Breast epithelium (tissue), 4 donors: ENCODE data around the gene DRAXIN. TPM values are rescaled to one million over a fixed set of nuclear protein-coding genes. Genes with fewer than 3 reads are reported as not detected.
A peak's percentile ranks its signal among the peaks of the same experiment; 100 is the strongest.

Source experiments
- DNase-seq, 2 donors: peaks; one replicate each; pipeline ENCODE4 v3.0.0-alpha.2; 2019; ENCODE audit warnings: low spot score in 2 of 2
- H3K27ac ChIP-seq, 2 donors: fragments of 200-600 bp; sonication (generic) in 1 of 2; one replicate each; pipeline ENCODE4 v1.5.1; 2016 to 2019; ENCODE audit warnings: mild to moderate bottlenecking in 1 of 2
- H3K27me3 ChIP-seq, 2 donors: fragments of 200-600 bp; sonication (generic) in 1 of 2; one replicate each; pipeline versions ENCODE4 v1.5.1 to v1.6.0; 2017 to 2019; ENCODE audit warnings: control low read depth in 1 of 2, mild to moderate bottlenecking in 1 of 2
- H3K36me3 ChIP-seq: fragments of 200-600 bp; one replicate; pipeline ENCODE4 v1.5.1; 2019
- H3K4me1 ChIP-seq, 2 donors: fragments of 200-600 bp; sonication (generic); one replicate each; pipeline ENCODE4 v1.5.1; 2016 to 2019; ENCODE audit warnings: control low read depth in 1 of 2
- H3K4me3 ChIP-seq, 3 donors: fragments of 200-600 bp; sonication (generic); 1 replicate in 2 of 3; 2 replicates in 1 of 3; pipeline ENCODE4 v1.5.1; 2016 to 2019; ENCODE audit warnings: mild to moderate bottlenecking in 3 of 3, moderate library complexity in 2 of 3
- H3K9me3 ChIP-seq, 2 donors: fragments of 200-600 bp; sonication (generic) in 1 of 2; one replicate each; pipeline ENCODE4 v1.5.1; 2016 to 2019; ENCODE audit warnings: control low read depth in 1 of 2
- POLR2A ChIP-seq: fragments of 450-650 bp; IDR thresholded peaks from one replicate; pipeline ENCODE4 v1.6.1; 2016; ENCODE audit warnings: antibody characterized with exemption, mild to moderate bottlenecking, moderate library complexity
- POLR2AphosphoS5 ChIP-seq, 3 donors: sonication (generic); formaldehyde crosslinking; IDR thresholded peaks; one replicate each; pipeline ENCODE4 v1.6.1; 2017; ENCODE audit warnings: antibody characterized with exemption in 3 of 3
- intact Hi-C: fragments of 100-400 bp; cut with DNase I; formaldehyde crosslinking; loops from one replicate; pipeline ENCODE4 v1.15.1; 2023; ENCODE audit warnings: low total_unique reads
- total RNA-seq, 3 donors: library from RNA; depleted of rRNA; stranded (reverse); fragments of >200 nt; gene quantifications; one replicate each; pipeline ENCODE4 v1.1.0, GENCODE V29; 2016
- TF ChIP-seq, protein P1 (sequence below), 3 donors: fragments of 450-650 bp; IDR thresholded peaks; one replicate each; pipeline ENCODE4 v1.5.1; 2016 to 2017; ENCODE audit warnings: antibody characterized with exemption in 3 of 3, mild to moderate bottlenecking in 3 of 3, moderate library complexity in 3 of 3

The DRAXIN gene
- total RNA-seq, 3 donors from 2014 or later = under 0.01 to 0.15 (median under 0.01) TPM

DNA sequence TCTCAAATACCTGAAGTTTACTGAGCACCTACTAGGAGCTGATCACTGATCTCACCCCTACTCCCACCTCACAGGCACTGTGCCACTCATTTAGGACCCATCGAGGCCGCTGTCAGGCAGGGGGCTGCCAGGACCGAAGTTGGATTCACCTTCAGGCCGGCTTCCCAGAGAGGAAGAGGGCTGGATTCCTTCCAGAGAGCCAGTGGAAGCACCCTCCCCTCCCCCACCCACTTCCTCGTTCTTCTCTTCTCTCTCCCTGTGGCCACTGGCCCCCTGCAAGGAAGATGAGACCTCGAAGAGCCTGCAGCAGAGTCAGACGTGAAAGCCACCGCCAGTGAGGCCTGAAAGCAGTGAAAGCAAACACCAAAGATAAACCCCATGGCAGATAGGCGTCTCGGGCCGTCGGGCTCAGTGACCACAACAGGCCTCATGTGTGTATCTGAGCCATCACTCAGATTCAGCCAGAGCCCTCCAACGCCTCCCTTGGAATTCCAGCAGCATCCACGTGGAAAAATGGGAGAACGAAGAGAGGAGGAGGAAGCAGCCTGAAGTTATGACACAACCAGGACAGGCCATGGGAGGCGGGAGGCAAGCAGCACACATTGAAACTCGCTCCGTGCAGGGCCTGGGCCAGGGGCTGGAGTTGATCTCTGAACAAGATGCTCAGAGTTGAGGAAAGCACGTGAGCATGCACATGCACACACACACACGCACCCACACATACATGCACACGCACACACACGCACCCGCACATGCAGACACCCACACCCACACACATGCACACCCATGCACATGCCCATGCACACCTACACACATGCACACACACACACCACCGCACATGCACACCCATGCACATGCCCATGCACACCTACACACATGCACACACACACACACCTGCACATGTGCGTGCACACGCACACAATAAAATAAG, 38.3 kb downstream of the DRAXIN start:
- Histone ChIP-seq H3K9me3 (no peaks in the 10 kb centered on the region), H3K36me3 (no peaks in the 10 kb centered on the region), H3K4me3 (no peak overlapping the region), H3K4me1 (peaks cover 0 to 6% of the 10 kb centered on the region in 2 donors), H3K27me3 (no peaks in the 10 kb centered on the region), H3K27ac (peak overlapping the region in 1 of 2 donors; percentile 48)
- TF ChIP-seq, protein P1, sequence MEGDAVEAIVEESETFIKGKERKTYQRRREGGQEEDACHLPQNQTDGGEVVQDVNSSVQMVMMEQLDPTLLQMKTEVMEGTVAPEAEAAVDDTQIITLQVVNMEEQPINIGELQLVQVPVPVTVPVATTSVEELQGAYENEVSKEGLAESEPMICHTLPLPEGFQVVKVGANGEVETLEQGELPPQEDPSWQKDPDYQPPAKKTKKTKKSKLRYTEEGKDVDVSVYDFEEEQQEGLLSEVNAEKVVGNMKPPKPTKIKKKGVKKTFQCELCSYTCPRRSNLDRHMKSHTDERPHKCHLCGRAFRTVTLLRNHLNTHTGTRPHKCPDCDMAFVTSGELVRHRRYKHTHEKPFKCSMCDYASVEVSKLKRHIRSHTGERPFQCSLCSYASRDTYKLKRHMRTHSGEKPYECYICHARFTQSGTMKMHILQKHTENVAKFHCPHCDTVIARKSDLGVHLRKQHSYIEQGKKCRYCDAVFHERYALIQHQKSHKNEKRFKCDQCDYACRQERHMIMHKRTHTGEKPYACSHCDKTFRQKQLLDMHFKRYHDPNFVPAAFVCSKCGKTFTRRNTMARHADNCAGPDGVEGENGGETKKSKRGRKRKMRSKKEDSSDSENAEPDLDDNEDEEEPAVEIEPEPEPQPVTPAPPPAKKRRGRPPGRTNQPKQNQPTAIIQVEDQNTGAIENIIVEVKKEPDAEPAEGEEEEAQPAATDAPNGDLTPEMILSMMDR (IDR thresholded peaks at IDR 0.05) = no peak
- TF ChIP-seq POLR2AphosphoS5 (IDR thresholded peaks at IDR 0.05) (no peak), POLR2A (no peak)
- DNase-seq = no peak
- intact Hi-C loops = loop anchor here (10.0 kb wide), 1 partner anchor 55 kb away; no protein-coding TSS in a partner anchor

DNA sequence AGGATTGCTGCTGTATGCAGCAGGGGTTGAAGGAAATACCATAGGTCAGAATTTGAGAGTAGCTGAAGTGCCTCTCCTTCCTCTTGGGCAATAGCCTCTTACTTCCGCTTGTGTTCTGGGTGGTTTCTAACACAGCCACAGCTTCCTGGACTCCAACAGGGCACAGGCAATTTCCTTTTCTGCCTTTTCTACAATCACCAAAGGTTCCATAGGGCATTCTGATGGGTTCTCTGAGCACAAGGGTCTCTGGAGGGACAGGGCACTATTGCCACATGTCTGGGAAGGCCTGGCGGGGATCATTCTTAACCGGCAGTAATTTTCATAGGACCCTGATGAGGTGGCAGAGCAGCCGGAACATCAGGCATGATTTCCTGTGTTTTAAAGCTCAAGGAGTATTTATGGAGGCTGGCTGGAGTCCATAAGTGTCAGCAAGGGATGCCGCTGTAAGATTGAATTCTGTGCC, 39.0 kb downstream of the DRAXIN start:
- Histone ChIP-seq H3K27me3 (no peaks in the 10 kb centered on the region), H3K4me1 (peaks cover 0 to 6% of the 10 kb centered on the region in 2 donors), H3K4me3 (no peak overlapping the region), H3K9me3 (no peaks in the 10 kb centered on the region), H3K36me3 (no peaks in the 10 kb centered on the region), H3K27ac (peak overlapping the region in 1 of 2 donors; percentile 36)
- TF ChIP-seq, protein P1 (IDR thresholded peaks at IDR 0.05) = no peak
- TF ChIP-seq POLR2A (no peak), POLR2AphosphoS5 (IDR thresholded peaks at IDR 0.05) (no peak)
- intact Hi-C loops = no loop called here
- DNase-seq = no peak

- TF ChIP-seq POLR2A = no peak
- TF ChIP-seq POLR2AphosphoS5 (IDR thresholded peaks at IDR 0.05) = peak in 2 of 3 donors; percentile 20 to 22
- TF ChIP-seq, protein P1 (IDR thresholded peaks at IDR 0.05) = no peak
- intact Hi-C loops = no loop called here
- peak overlapping the region; percentile 23 to 63 (median 30) for H3K4me3 ChIP-seq
- H3K36me3 ChIP-seq = no peaks in the 10 kb centered on the region
- H3K4me1 ChIP-seq = peaks cover 0 to 6% of the 10 kb centered on the region in 2 donors
- peak; percentile 58 to 79 for DNase-seq
- H3K27me3 ChIP-seq = no peaks in the 10 kb centered on the region
- peak overlapping the region; percentile 73 to 90 for H3K27ac ChIP-seq
- H3K9me3 ChIP-seq = no peaks in the 10 kb centered on the region
These were observed 40.3 kb downstream of the DRAXIN start for GRCh38 chr1:11731691-11732283.

DNA sequence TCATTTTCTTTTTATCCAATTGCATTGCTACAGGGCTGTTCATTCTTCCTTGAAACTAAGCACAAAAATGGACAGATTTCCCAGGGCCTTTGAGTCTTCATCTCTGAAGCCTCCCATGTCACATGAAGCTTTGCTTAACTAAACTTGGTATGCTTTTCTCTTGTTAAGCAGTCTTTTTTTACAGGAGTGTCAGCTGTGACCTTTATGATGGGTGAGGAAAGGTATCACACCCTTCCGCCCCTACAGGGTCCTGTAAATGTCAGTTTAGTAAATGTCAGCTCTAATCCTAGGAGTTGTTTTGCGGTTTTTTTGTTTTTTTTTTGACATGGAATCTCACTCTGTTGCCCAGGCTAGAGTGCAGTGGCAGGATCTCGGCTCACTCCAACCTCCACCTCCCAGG, 41.8 kb downstream of the DRAXIN start:
- no peak for DNase-seq
- no peak overlapping the region for H3K4me3 ChIP-seq
- H3K27me3 ChIP-seq = no peaks in the 10 kb centered on the region
- TF ChIP-seq POLR2AphosphoS5 (IDR thresholded peaks at IDR 0.05) (no peak), POLR2A (no peak)
- TF ChIP-seq, protein P1 (IDR thresholded peaks at IDR 0.05) = no peak
- H3K9me3 ChIP-seq = no peaks in the 10 kb centered on the region
- no peaks in the 10 kb centered on the region for H3K36me3 ChIP-seq
- intact Hi-C loops = no loop called here
- no peak overlapping the region for H3K27ac ChIP-seq
- peaks cover 6 to 7% of the 10 kb centered on the region in 2 donors for H3K4me1 ChIP-seq

GRCh38 chr1:11735531-11735853, 44.0 kb downstream of the DRAXIN start:
- no peaks in the 10 kb centered on the region for H3K36me3 ChIP-seq
- TF ChIP-seq POLR2AphosphoS5 (IDR thresholded peaks at IDR 0.05) (no peak), POLR2A (no peak)
- TF ChIP-seq, protein P1 (IDR thresholded peaks at IDR 0.05) = no peak
- H3K4me3 ChIP-seq = peak overlapping the region; percentile 88 to 96 (median 88)
- H3K27ac ChIP-seq = peak overlapping the region; percentile 93 to 99
- DNase-seq = no peak
- intact Hi-C loops = no loop called here
- no peaks in the 10 kb centered on the region for H3K27me3 ChIP-seq
- peaks cover 6 to 7% of the 10 kb centered on the region in 2 donors for H3K4me1 ChIP-seq
- H3K9me3 ChIP-seq = no peaks in the 10 kb centered on the region
